Hepatocyte (in vitro differentiated cells): ENCODE measurements around the gene PSMF1. TPM values are rescaled to one million over a fixed set of nuclear protein-coding genes. Genes with fewer than 3 reads are reported as not detected.

Experiments used
- DNase-seq: peaks from one replicate; pipeline ENCODE4 v3.0.0-alpha.2; 2016; ENCODE audit warnings: low spot score
- H2AFZ ChIP-seq: fragments of 200-600 bp; sonication (generic); 2 replicates; pipeline ENCODE4 v1.6.0; 2016; ENCODE audit warnings: antibody characterized with exemption, mild to moderate bottlenecking
- H3K27ac ChIP-seq: fragments of 200-600 bp; sonication (generic); 2 replicates; pipeline ENCODE4 v1.5.1; 2016; ENCODE audit warnings: mild to moderate bottlenecking
- H3K27me3 ChIP-seq: fragments of 200-600 bp; sonication (generic); 2 replicates; pipeline ENCODE4 v1.6.1; 2016
- H3K36me3 ChIP-seq: fragments of 200-600 bp; sonication (generic); replicated peaks from 2 replicates; pipeline ENCODE4 v1.5.1; 2016; ENCODE audit warnings: low read depth; ENCODE audit not compliant: insufficient read depth
- H3K4me1 ChIP-seq: fragments of 200-600 bp; sonication (generic); 2 replicates; pipeline ENCODE4 v1.5.1; 2016; ENCODE audit warnings: mild to moderate bottlenecking, moderate library complexity; ENCODE audit not compliant: insufficient read depth
- H3K4me2 ChIP-seq: fragments of 200-600 bp; sonication (generic); 2 replicates; pipeline ENCODE4 v1.6.0; 2016
- H3K4me3 ChIP-seq: fragments of 200-600 bp; sonication (generic); 2 replicates; pipeline ENCODE4 v1.5.1; 2016; ENCODE audit warnings: mild to moderate bottlenecking
- H3K79me2 ChIP-seq: fragments of 200-600 bp; sonication (generic); 2 replicates; pipeline ENCODE4 v1.6.0; 2017; ENCODE audit warnings: mild to moderate bottlenecking
- H3K9me2 ChIP-seq: fragments of 200-600 bp; sonication (generic); replicated peaks from 2 replicates; pipeline ENCODE4 v1.6.0; 2017; ENCODE audit warnings: mild to moderate bottlenecking; ENCODE audit not compliant: insufficient read depth
- H3K9me3 ChIP-seq: fragments of 200-600 bp; sonication (generic); 2 replicates; pipeline ENCODE4 v1.5.1; 2016; ENCODE audit warnings: low read depth, mild to moderate bottlenecking
- H4K20me1 ChIP-seq: fragments of 200-600 bp; sonication (generic); 2 replicates; pipeline ENCODE4 v1.6.0; 2016; ENCODE audit warnings: mild to moderate bottlenecking; ENCODE audit not compliant: insufficient read depth, poor library complexity, severe bottlenecking
- EZH2 ChIP-seq: fragments of 200-600 bp; sonication (generic); IDR thresholded peaks from 2 replicates; pipeline ENCODE4 v1.6.1; 2016; ENCODE audit warnings: antibody characterized with exemption, mild to moderate bottlenecking, borderline replicate concordance
- EZH2phosphoT487 ChIP-seq: fragments of 200-600 bp; sonication (generic); IDR thresholded peaks from one replicate; pipeline ENCODE4 v1.6.1; 2018; ENCODE audit warnings: antibody characterized with exemption, mild to moderate bottlenecking, low read depth, moderate library complexity; ENCODE audit not compliant: unreplicated experiment, severe bottlenecking
- WGBS: methylation state at CpG from one replicate; pipeline ENCODE4 v1.1.6; 2016; ENCODE audit warnings: low lambda C conversion rate; ENCODE audit errors: missing lambda C conversion rate; 5-methylcytosine and 5-hydroxymethylcytosine counted together
- polyA plus RNA-seq: library from polyadenylated mRNA; unstranded; fragments of >200 nt; fragmentation: Nextera tagmentation; extraction: Ambion mirVana; gene quantifications from 2 replicates; pipeline ENCODE4 v1.2.1, GENCODE V29; 2016
- total RNA-seq: library from RNA; depleted of rRNA; stranded (reverse); fragments of >200 nt; gene quantifications from 2 replicates; pipeline ENCODE4 v1.2.3, GENCODE V29; 2014
- TF ChIP-seq, protein P1 (sequence below): fragments of 200-600 bp; sonication (generic); IDR thresholded peaks from 2 replicates; pipeline ENCODE4 v1.5.1; 2016; ENCODE audit warnings: antibody characterized with exemption, mild to moderate bottlenecking; ENCODE audit not compliant: poor library complexity

The PSMF1 gene
- total and polyA plus RNA-seq, 2 experiments from 2014 or later: 97.3 to 126 TPM

DNA sequence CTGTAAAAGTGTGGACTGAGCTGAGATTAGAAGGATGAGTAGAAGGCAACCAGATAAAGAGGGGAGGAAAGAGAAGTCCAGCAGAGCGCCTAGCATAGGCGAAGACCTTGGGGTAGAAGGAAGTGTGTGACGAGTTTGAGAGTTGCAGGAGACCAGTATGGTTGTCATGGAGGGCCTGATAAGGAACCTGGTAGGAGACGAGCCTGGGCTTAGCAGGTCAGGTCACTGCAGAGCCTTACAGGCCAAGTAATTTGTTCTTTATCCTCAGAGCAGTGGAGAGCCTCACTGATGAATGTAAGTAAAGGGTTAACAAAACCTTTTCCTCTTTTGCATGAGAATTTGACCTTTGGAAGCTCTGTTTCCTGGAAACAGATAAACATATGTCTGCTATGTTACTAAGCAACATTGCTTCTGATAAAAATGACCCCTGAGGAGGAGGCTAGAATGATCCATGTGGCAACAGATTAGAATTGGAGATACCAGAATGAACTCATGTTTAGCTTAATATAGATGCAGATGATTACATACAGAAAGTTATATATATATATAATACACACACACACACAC, 69.3 kb downstream of the PSMF1 start:
- Histone ChIP-seq H3K27ac (peak overlapping the region; percentile 69), H3K4me2 (peak overlapping the region; percentile 20), H2AFZ (no peak overlapping the region), H4K20me1 (no peaks in the 10 kb centered on the region), H3K27me3 (peaks cover 16% of the 10 kb centered on the region), H3K9me2 (no peaks in the 10 kb centered on the region), H3K9me3 (no peaks in the 10 kb centered on the region), H3K4me1 (peaks cover 23% of the 10 kb centered on the region), H3K36me3 (no peaks in the 10 kb centered on the region), H3K4me3 (no peak overlapping the region), H3K79me2 (no peaks in the 10 kb centered on the region)
- 52% methylated on average over 4 of the region's 4 CpGs for WGBS
- TF ChIP-seq, protein P1, sequence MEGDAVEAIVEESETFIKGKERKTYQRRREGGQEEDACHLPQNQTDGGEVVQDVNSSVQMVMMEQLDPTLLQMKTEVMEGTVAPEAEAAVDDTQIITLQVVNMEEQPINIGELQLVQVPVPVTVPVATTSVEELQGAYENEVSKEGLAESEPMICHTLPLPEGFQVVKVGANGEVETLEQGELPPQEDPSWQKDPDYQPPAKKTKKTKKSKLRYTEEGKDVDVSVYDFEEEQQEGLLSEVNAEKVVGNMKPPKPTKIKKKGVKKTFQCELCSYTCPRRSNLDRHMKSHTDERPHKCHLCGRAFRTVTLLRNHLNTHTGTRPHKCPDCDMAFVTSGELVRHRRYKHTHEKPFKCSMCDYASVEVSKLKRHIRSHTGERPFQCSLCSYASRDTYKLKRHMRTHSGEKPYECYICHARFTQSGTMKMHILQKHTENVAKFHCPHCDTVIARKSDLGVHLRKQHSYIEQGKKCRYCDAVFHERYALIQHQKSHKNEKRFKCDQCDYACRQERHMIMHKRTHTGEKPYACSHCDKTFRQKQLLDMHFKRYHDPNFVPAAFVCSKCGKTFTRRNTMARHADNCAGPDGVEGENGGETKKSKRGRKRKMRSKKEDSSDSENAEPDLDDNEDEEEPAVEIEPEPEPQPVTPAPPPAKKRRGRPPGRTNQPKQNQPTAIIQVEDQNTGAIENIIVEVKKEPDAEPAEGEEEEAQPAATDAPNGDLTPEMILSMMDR: no peak
- TF ChIP-seq EZH2phosphoT487 (no peak), EZH2 (no peak)
- DNase-seq: peak; percentile 57

DNA sequence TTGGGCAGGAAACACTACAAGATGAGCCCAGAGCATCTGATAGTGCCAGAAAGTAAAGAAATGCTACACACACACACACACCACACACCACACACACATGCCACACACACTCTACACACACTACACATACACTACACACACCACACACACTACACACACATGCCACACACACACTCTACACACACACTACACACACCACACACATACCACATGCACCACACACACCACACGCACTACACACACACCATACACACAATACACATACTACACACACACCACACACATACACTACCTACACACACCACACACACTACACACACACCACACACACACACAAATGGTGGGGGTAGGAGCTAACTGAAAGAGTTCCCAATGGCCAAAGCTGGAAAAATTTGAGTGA, 69.9 kb downstream of the PSMF1 start:
- no peaks in the 10 kb centered on the region for H3K79me2 ChIP-seq
- no peaks in the 10 kb centered on the region for H3K9me3 ChIP-seq
- H3K9me2 ChIP-seq: no peaks in the 10 kb centered on the region
- H3K4me3 ChIP-seq: no peak overlapping the region
- no peak overlapping the region for H2AFZ ChIP-seq
- no peak for TF ChIP-seq EZH2
- TF ChIP-seq, protein P1: no peak
- no peak for TF ChIP-seq EZH2phosphoT487
- H3K27me3 ChIP-seq: peaks cover 16% of the 10 kb centered on the region
- peak overlapping the region; percentile 60 for H3K27ac ChIP-seq
- DNase-seq: no peak
- H3K4me1 ChIP-seq: peaks cover 23% of the 10 kb centered on the region
- H3K4me2 ChIP-seq: no peak overlapping the region
- H4K20me1 ChIP-seq: no peaks in the 10 kb centered on the region
- no peaks in the 10 kb centered on the region for H3K36me3 ChIP-seq
- 100% methylated on average over 1 of the region's 1 CpG for WGBS

DNA sequence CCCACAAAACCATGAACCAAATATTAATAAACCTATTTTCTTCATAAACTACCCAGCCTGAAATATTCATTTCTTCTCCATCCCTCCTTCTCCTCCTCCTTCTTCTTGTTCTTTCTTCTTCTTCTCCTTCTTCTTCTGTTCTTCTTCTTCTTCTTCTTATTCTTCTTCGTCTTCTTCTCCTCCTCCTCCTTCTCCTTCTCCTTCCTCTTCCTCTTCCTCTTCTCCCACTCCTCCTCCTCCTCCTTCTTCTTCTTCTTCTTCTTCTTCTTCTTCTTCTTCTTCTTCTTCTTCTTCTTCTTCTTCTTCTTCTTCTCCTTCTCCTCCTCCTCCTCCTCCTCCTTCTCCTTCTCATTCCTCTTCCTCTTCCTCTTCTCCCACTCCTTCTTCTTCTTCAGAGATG, 71.4 kb downstream of the PSMF1 start:
- Histone ChIP-seq H3K4me3 (no peak overlapping the region), H2AFZ (no peak overlapping the region), H3K79me2 (no peaks in the 10 kb centered on the region), H3K4me2 (no peak overlapping the region), H3K4me1 (peaks cover 23% of the 10 kb centered on the region), H3K27me3 (peaks cover under 1% of the 10 kb centered on the region), H4K20me1 (no peaks in the 10 kb centered on the region), H3K27ac (no peak overlapping the region), H3K9me2 (no peaks in the 10 kb centered on the region), H3K36me3 (no peaks in the 10 kb centered on the region), H3K9me3 (no peaks in the 10 kb centered on the region)
- TF ChIP-seq EZH2phosphoT487 (no peak), EZH2 (no peak)
- TF ChIP-seq, protein P1: no peak
- WGBS: no CpG with 5 or more reads among the region's 1 CpG
- DNase-seq: no peak

DNA sequence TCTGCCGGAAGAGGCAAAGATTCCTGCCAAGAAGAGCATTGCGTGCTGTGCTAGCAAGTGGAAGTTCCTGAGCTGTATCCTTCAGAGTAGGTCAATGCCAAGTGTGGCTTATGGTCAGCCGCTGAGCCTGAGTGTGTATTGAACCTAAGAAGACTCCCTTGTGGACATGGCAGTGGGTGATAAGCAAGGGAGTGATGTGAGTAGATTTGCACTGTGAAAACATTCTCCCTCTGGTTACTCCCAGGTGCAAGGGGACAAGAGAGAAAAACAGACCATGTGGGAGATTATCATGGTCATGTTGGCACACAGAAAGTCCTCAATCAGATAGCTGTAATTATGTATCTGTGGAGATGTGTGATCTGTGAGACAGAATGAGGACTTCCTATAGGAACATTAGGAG, 72.4 kb downstream of the PSMF1 start:
- Histone ChIP-seq H3K79me2 (no peaks in the 10 kb centered on the region), H4K20me1 (no peaks in the 10 kb centered on the region), H3K27ac (no peak overlapping the region), H3K9me2 (no peaks in the 10 kb centered on the region), H3K4me3 (no peak overlapping the region), H3K36me3 (no peaks in the 10 kb centered on the region), H3K27me3 (no peaks in the 10 kb centered on the region), H3K4me1 (peaks cover 23% of the 10 kb centered on the region), H3K4me2 (no peak overlapping the region), H3K9me3 (no peaks in the 10 kb centered on the region), H2AFZ (no peak overlapping the region)
- WGBS: 89% methylated on average over 3 of the region's 3 CpGs
- TF ChIP-seq, protein P1: no peak
- no peak for DNase-seq
